HCT116 (cell line): ENCODE measurements around the gene P2RY14.

Source experiments
- ATF3 ChIP-seq: IDR thresholded peaks from 2 replicates; pipeline ENCODE4 v1.6.1; 2012
- JUND ChIP-seq: IDR thresholded peaks from 2 replicates; pipeline ENCODE4 v1.6.1; 2012
- MAX ChIP-seq: IDR thresholded peaks from 2 replicates; pipeline ENCODE4 v1.6.1; 2012
- POLR2A ChIP-seq: IDR thresholded peaks from 2 replicates; pipeline ENCODE4 v1.7.0; 2011; ENCODE audit warnings: borderline replicate concordance; ENCODE audit not compliant: insufficient read depth, insufficient read length; ENCODE audit errors: extremely low read depth
- POLR2AphosphoS5 ChIP-seq: IDR thresholded peaks from 2 replicates; pipeline ENCODE4 v1.6.1; 2011; ENCODE audit warnings: mild to moderate bottlenecking, low read depth, low read length, moderate library complexity
- RAD21 ChIP-seq: IDR thresholded peaks from 2 replicates; pipeline ENCODE4 v1.6.1; 2012; ENCODE audit warnings: low read depth, mild to moderate bottlenecking
- SIN3A ChIP-seq: IDR thresholded peaks from 2 replicates; pipeline ENCODE4 v1.6.1; 2012; ENCODE audit warnings: low read depth
- YY1 ChIP-seq: IDR thresholded peaks from 2 replicates; pipeline ENCODE4 v1.6.1; 2011; ENCODE audit warnings: low read length, low read depth, moderate library complexity, mild to moderate bottlenecking; ENCODE audit not compliant: insufficient replicate concordance; ENCODE audit errors: extremely low read depth
- ZBTB33 ChIP-seq: IDR thresholded peaks from 2 replicates; pipeline ENCODE4 v1.6.1; 2011; ENCODE audit warnings: mild to moderate bottlenecking, low read length, moderate library complexity; ENCODE audit not compliant: insufficient replicate concordance; ENCODE audit errors: extremely low read depth
- ZNF274 ChIP-seq: fragments of 200-500 bp; sonication (Bioruptor generic); IDR thresholded peaks from 2 replicates; pipeline ENCODE4 v1.6.1; 2014; ENCODE audit warnings: mild to moderate bottlenecking, low read depth, low read length, inconsistent platforms
- TF ChIP-seq, protein P1 (sequence below), 3 experiments: fragments of 200-600 bp in 1 of 3; sonication (generic) in 1 of 3; IDR thresholded peaks in 2 of 3; conservative IDR thresholded peaks in 1 of 3; 2 replicates each; pipeline ENCODE4 v1.5.1; 2012 to 2017; ENCODE audit warnings: low read depth in 2 of 3, low read length in 2 of 3, antibody characterized with exemption in 1 of 3, borderline replicate concordance in 1 of 3, control low read depth in 1 of 3, mild to moderate bottlenecking in 1 of 3, mixed read lengths in 1 of 3, mixed run types in 1 of 3, moderate library complexity in 1 of 3; ENCODE audit not compliant: insufficient read depth in 1 of 3

- TF ChIP-seq POLR2A (no peak), YY1 (no peak), ZNF274 (no peak), SIN3A (no peak), POLR2AphosphoS5 (no peak), ZBTB33 (no peak), JUND (no peak), RAD21 (no peak), MAX (no peak), ATF3 (no peak)
- TF ChIP-seq, protein P1, sequence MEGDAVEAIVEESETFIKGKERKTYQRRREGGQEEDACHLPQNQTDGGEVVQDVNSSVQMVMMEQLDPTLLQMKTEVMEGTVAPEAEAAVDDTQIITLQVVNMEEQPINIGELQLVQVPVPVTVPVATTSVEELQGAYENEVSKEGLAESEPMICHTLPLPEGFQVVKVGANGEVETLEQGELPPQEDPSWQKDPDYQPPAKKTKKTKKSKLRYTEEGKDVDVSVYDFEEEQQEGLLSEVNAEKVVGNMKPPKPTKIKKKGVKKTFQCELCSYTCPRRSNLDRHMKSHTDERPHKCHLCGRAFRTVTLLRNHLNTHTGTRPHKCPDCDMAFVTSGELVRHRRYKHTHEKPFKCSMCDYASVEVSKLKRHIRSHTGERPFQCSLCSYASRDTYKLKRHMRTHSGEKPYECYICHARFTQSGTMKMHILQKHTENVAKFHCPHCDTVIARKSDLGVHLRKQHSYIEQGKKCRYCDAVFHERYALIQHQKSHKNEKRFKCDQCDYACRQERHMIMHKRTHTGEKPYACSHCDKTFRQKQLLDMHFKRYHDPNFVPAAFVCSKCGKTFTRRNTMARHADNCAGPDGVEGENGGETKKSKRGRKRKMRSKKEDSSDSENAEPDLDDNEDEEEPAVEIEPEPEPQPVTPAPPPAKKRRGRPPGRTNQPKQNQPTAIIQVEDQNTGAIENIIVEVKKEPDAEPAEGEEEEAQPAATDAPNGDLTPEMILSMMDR (IDR thresholded peaks at IDR 0.05 in 2 of 3, conservative IDR thresholded peaks at IDR 0.05 in 1 of 3; ENCODE audit: borderline replicate concordance in 1 of 3, insufficient read depth in 1 of 3, low read depth in 2 of 3, low read length in 2 of 3): no peak
Observed at GRCh38 chr3:151297429-151297828, 19.1 kb upstream of the P2RY14 start.
